ENCODE data around the gene FSHR.

Gene FSHR

GRCh38 chr2:48948400-48949125, 205.8 kb downstream of the FSHR start:
- DNase-seq, result no peak

GRCh38 chr2:48946449-48947048, 207.8 kb downstream of the FSHR start:
- peak; percentile 80 for DNase-seq

GRCh38 chr2:48944956-48945355, 209.4 kb downstream of the FSHR start:
- DNase-seq, result no peak

GRCh38 chr2:48943436-48943835, 210.9 kb downstream of the FSHR start:
- no peak for DNase-seq

GRCh38 chr2:48941908-48942307, 212.4 kb downstream of the FSHR start:
- no peak for DNase-seq

GRCh38 chr2:48941456-48941855, 212.9 kb downstream of the FSHR start:
- no peak for DNase-seq

GRCh38 chr2:48940606-48941005, 213.7 kb downstream of the FSHR start:
- peak; percentile 48 for DNase-seq

- no peak for DNase-seq
Observed at GRCh38 chr2:48939232-48939631, 215.1 kb downstream of the FSHR start.

- DNase-seq, result no peak
Observed at GRCh38 chr2:48938231-48938630, 216.1 kb downstream of the FSHR start.

GRCh38 chr2:48934807-48935206, 219.5 kb downstream of the FSHR start:
- DNase-seq, result no peak

GRCh38 chr2:48933828-48934497, 220.4 kb downstream of the FSHR start:
- DNase-seq, result no peak

GRCh38 chr2:48932667-48933066, 221.6 kb downstream of the FSHR start:
- no peak for DNase-seq

GRCh38 chr2:48929571-48930301, 224.6 kb downstream of the FSHR start:
- no peak for DNase-seq

- DNase-seq, result no peak
Observed at GRCh38 chr2:48927355-48927754, 227.0 kb downstream of the FSHR start.

- DNase-seq, result no peak
Observed at GRCh38 chr2:48915884-48916283, 238.4 kb downstream of the FSHR start.

GRCh38 chr2:48915227-48915626, 239.1 kb downstream of the FSHR start:
- DNase-seq, result no peak

- no peak for DNase-seq
Observed at GRCh38 chr2:48914477-48915089, 239.7 kb downstream of the FSHR start.

Data from NCI-H1105 treated with DMSO at 0.1 percent for 48 hours (cell line).